H1 (cell line): Measurements from ENCODE around the gene RMND5B.

Source experiments
- CBX5 ChIP-seq: fragments of 300-800, 300-1000 bp; sonication (generic); IDR thresholded peaks from 2 replicates; pipeline ENCODE4 v1.7.1; 2016; ENCODE audit warnings: antibody characterized with exemption, low read length, low read depth
- EP300 ChIP-seq, 2 experiments: IDR thresholded peaks; 1 replicate in 1 of 2; 2 replicates in 1 of 2; pipeline ENCODE4 v1.6.1; 2011 to 2012; ENCODE audit warnings: low read depth in 2 of 2, low read length in 2 of 2, mild to moderate bottlenecking in 2 of 2, borderline replicate concordance in 1 of 2, inconsistent platforms in 1 of 2, moderate library complexity in 1 of 2
- GTF2F1 ChIP-seq: IDR thresholded peaks from 2 replicates; pipeline ENCODE4 v1.6.1; 2012; ENCODE audit warnings: low read depth, low read length, improper control_type of control experiment, borderline replicate concordance
- POLR2A ChIP-seq, 2 experiments: IDR thresholded peaks; 1 replicate in 1 of 2; 2 replicates in 1 of 2; pipeline ENCODE4 v1.6.1; 2011; ENCODE audit warnings: low read depth in 2 of 2, low read length in 2 of 2, mild to moderate bottlenecking in 2 of 2; ENCODE audit errors: control extremely low read depth in 1 of 2
- POLR2AphosphoS5 ChIP-seq: IDR thresholded peaks from 2 replicates; pipeline ENCODE4 v1.6.1; 2011; ENCODE audit warnings: low read depth, low read length
- YY1 ChIP-seq: IDR thresholded peaks from 2 replicates; pipeline ENCODE4 v1.6.1; 2011; ENCODE audit warnings: low read depth, mild to moderate bottlenecking, low read length
- ZNF274 ChIP-seq: IDR thresholded peaks from 2 replicates; pipeline ENCODE4 v1.7.0; 2012; ENCODE audit warnings: low read length, borderline replicate concordance; ENCODE audit errors: extremely low read depth
- TF ChIP-seq, protein P1 (sequence below): IDR thresholded peaks from 2 replicates; pipeline ENCODE4 v1.6.1; 2012; ENCODE audit warnings: low read length, inconsistent platforms
- TF ChIP-seq, protein P2 (sequence below), 3 experiments: IDR thresholded peaks; 1 replicate in 2 of 3; 2 replicates in 1 of 3; pipeline versions ENCODE4 v1.5.1 to v1.6.1; 2011; ENCODE audit warnings: low read length in 3 of 3, mild to moderate bottlenecking in 3 of 3, inconsistent platforms in 2 of 3, low read depth in 1 of 3, moderate library complexity in 1 of 3; ENCODE audit not compliant: insufficient read depth in 1 of 3; ENCODE audit errors: control extremely low read depth in 1 of 3

DNA sequence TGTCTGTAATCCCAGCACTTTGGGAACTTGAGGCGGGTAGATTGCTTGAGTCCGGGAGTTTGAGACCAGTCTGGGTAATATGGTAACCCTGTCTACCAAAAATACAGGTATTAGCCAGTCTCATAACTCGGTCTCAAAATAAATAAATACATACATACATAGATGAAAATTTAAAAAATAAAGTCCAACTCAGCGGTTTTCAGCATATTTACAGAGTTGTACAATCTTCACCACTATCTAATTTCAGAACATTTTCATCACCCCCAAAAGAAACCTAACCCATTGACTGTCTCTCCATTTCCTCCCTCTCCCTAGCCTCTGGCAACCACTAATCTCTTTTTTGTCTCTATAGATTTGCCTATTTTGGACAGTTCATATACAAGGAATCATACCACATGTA, 10.7 kb downstream of the RMND5B start:
- TF ChIP-seq ZNF274, result no peak
- TF ChIP-seq, protein P1, sequence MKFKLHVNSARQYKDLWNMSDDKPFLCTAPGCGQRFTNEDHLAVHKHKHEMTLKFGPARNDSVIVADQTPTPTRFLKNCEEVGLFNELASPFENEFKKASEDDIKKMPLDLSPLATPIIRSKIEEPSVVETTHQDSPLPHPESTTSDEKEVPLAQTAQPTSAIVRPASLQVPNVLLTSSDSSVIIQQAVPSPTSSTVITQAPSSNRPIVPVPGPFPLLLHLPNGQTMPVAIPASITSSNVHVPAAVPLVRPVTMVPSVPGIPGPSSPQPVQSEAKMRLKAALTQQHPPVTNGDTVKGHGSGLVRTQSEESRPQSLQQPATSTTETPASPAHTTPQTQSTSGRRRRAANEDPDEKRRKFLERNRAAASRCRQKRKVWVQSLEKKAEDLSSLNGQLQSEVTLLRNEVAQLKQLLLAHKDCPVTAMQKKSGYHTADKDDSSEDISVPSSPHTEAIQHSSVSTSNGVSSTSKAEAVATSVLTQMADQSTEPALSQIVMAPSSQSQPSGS, result no peak
- TF ChIP-seq POLR2A (IDR thresholded peaks at IDR 0.05; ENCODE audit: control extremely low read depth in 1 of 2, low read depth in 2 of 2, low read length in 2 of 2), result no peak
- TF ChIP-seq, protein P2, sequence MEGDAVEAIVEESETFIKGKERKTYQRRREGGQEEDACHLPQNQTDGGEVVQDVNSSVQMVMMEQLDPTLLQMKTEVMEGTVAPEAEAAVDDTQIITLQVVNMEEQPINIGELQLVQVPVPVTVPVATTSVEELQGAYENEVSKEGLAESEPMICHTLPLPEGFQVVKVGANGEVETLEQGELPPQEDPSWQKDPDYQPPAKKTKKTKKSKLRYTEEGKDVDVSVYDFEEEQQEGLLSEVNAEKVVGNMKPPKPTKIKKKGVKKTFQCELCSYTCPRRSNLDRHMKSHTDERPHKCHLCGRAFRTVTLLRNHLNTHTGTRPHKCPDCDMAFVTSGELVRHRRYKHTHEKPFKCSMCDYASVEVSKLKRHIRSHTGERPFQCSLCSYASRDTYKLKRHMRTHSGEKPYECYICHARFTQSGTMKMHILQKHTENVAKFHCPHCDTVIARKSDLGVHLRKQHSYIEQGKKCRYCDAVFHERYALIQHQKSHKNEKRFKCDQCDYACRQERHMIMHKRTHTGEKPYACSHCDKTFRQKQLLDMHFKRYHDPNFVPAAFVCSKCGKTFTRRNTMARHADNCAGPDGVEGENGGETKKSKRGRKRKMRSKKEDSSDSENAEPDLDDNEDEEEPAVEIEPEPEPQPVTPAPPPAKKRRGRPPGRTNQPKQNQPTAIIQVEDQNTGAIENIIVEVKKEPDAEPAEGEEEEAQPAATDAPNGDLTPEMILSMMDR (IDR thresholded peaks at IDR 0.05; ENCODE audit: control extremely low read depth in 1 of 3, insufficient read depth in 1 of 3, low read depth in 1 of 3, low read length in 3 of 3), result no peak
- no peak for TF ChIP-seq YY1
- TF ChIP-seq POLR2AphosphoS5, result no peak
- TF ChIP-seq EP300 (IDR thresholded peaks at IDR 0.05; ENCODE audit: borderline replicate concordance in 1 of 2, low read depth in 2 of 2, low read length in 2 of 2), result no peak
- TF ChIP-seq CBX5, result no peak
- no peak for TF ChIP-seq GTF2F1
